GM18520 (cell line): Measurements from ENCODE around the gene SPTY2D1.
"Not testable (repeated sequence)": the region's sequence is repeated elsewhere in the genome, so short reads cannot be mapped to it uniquely, and the experiment has no call there.

ENCODE experiments used
- ATAC-seq: cut with Tn5 transposase; IDR thresholded peaks from one replicate; pipeline ENCODE4 v1.9.1; 2021; ENCODE audit not compliant: unreplicated experiment

Gene SPTY2D1, protein sequence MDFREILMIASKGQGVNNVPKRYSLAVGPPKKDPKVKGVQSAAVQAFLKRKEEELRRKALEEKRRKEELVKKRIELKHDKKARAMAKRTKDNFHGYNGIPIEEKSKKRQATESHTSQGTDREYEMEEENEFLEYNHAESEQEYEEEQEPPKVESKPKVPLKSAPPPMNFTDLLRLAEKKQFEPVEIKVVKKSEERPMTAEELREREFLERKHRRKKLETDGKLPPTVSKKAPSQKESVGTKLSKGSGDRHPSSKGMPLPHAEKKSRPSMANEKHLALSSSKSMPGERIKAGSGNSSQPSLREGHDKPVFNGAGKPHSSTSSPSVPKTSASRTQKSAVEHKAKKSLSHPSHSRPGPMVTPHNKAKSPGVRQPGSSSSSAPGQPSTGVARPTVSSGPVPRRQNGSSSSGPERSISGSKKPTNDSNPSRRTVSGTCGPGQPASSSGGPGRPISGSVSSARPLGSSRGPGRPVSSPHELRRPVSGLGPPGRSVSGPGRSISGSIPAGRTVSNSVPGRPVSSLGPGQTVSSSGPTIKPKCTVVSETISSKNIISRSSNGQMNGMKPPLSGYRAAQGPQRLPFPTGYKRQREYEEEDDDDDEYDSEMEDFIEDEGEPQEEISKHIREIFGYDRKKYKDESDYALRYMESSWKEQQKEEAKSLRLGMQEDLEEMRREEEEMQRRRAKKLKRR

DNA sequence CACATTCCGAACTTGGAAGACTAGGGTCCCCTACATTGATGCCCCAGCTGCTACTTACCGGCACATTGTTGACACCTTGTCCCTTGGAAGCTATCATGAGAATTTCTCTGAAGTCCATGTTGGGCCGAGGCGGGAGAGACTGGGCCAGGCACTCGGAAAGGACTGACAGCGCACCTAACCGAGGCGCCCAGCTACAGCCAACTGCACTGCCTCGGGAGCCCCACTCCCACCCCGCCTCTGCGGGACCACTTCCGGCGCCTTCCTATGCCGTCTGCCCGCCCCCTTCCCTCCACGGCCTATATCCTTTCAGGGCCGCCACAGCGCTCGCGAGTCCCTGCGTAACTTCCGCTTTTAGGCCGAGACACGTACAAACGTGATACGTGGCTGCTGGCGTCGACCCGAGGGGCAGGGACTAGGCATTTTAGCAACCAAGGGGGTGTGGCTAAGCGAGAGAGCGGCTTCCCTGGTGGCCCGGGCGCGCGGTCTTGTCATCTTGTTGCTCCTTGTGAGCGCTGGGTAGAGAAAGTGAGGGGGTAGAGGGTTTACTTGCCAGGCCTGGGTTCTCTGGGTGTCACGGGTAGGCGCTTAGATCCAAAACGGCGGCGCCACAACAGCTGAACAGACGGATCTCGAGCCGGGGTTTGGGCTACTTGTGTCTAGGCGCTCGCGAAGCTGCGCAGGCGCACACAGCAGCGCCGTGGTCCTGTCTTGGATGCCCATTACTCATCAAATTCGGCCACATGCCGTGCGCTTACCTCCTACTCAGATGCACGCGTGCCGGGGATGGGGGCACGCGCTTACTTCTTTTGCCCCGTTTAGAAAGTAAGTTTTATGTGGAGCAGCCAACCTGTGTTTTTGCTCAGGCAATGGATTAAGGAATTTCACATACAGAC is at the start of gene SPTY2D1:
Gene SPTY2D1, minus strand, starts transcription at position 203 of the 893 bp plus-strand sequence. Its CDS starts 85 bp downstream, at position 118.
- peak; percentile 90 for ATAC-seq

DNA sequence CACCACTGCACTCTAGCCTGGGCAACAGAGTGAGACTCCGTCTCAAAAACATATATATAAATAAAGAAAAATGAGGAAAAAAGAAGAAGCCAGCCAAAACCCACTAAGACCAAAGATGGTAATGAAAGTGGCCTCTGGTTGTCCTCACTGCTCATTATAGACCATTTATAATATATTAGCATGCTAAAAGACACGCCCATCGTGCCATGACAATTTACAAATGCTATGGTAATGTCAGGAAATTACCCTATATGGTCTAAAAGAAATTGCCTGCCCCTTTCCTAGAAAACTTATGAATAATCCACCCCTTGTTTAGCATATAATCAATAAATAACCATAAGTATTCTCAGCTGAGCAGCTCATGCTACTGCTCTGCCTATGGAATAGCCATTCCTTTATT is 48.3 kb upstream of the SPTY2D1 start:
- no peak for ATAC-seq

DNA sequence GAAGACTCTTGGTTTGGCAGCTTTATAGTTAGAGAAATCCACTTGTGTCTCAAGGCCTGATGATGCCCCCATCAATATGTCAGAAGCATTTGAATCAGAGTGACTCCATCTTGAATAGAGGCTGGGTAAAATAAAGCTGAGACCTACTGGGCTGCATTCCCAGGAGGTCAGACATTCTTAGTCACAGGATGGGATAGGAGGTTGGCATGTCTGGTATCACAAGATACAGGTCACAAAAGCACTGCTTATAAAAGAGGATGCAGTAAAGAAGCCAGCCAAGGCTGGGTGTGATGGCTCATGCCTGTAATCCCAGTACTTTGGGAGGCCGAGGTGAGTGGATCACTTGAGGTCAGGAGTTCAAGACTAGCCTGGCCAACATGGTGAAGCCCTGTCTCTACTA is 47.8 kb upstream of the SPTY2D1 start:
- ATAC-seq = not testable (repeated sequence)

DNA sequence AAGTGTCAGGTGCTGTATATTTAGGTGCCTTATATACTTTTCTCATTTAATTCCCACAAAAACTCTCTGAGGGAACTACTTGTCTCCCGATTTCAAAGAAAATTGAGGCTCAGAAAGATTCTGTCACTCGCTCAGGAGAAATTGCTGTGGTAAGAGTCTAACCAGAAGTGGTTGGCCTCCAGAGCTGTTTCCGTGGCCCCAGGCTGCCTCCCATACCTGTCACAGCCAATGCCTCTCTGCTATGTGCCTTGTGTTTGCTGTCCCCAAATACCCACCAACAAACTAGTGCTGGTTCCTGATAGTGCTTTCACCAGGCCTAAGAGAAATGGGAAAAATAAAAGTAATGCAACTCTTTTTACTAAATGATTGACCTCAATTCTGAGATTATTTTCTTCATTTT is 43.4 kb upstream of the SPTY2D1 start:
- no peak for ATAC-seq

DNA sequence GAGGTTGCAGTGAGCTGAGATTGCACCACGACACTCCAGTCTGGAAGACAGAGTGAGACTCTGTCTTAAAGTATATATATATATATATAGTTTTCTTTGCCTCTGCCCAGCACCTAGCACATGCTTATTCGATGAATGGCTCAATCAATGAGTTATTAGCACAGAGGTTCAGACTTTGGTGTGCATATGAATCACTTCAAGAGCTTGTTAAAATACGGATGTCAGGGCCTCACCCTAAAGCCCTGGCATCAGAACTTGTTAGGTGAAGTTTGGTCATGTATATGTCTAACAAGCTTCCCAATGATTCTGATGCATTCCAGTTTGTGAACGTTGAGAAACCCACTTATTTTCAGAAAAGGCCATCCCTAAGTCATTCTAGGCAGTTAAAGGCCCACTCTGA is 42.7 kb upstream of the SPTY2D1 start:
- no peak for ATAC-seq

DNA sequence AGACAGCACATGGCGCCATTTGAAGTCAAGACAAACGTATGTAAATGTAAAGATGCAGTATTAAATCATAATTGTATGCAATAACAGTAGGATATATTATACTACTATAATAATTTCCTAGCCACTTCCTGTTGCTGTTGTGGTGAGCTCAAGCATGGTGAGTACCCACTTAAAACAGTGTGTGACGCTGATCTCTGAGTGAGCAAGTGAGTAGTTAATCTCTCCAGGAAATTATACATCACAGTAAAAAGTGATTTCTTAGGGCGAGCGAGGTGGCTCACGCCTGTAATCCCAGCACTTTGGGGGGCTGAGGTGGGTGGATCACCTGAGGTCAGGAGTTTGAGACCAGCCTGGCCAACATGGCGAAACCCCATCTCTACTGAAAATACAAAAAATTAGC is 38.1 kb upstream of the SPTY2D1 start:
- not testable (repeated sequence) for ATAC-seq

DNA sequence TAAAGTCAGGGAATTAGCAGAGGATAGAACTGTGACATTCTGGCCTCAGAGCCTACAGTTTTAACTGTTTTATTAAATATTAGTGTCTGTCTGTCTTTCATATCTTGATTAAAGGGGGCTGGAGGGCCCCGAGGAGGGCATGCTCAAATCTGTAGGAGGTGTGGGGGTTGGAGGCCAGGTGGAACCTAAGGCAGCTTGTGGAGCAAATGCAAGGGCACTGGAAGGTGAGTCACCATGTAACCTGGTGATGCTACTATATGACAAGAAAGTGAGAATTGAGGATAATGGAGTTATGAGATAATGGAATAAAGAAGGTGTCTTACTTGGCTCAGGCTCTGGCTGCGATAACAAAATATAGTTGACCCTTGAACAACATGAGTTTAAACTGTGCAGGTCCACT is 37.1 kb upstream of the SPTY2D1 start:
- no peak for ATAC-seq

DNA sequence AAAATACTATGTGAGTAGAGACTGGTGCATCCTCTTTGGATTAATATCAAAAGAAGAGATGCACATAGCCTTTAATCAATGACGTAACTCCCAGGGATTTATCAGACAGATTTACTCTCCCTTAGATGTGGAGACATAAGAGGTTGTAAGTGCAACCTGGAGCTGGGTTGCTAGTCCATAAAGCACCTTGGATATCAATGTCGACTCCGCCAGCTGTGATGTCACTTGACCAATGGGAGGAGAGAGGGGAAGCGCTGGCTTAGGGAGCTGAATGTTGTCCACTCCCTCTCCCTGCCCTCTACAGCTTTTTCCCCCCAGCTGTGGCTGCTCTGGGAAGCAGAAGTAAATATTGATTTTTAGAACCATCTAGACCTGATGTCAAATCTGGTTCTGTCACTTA is 35.6 kb upstream of the SPTY2D1 start:
- ATAC-seq = no peak

DNA sequence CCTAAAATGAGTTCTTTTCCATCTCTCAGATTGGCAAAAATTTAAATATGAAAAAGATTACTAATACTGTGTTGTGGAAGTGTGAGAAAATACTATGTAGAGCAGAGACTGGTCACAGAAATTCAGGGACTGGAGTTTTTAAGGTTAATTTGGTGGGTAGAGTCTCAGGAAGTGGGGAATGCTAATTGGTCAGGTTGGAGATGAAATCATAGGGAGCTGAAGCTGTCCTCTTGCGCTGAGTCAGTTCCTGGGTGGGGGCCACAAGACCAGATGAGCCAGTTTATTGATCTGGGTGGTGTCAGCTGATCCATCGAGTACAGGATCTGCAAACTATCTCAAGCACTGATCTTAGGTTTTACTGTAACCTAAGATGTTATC is 35.1 kb upstream of the SPTY2D1 start:
- ATAC-seq = no peak

DNA sequence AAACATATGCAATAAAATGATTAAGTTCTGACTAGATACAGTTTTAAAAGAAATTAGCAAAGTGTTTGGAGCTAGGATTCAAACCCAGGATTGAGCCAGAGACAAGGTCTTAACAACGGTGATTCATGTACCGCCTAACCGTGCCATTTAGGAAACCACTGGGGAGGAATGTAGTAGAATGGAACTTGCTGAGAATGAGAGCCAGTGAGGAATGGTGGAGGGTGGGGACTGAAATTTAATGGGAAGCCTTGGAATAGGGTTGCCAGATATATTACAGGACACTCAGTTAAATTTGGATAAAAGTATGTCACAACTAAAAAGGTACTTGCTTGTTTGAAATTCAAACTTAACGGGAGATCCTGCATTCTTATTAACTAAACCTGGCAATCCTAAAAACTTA is 34.0 kb upstream of the SPTY2D1 start:
- ATAC-seq = no peak

DNA sequence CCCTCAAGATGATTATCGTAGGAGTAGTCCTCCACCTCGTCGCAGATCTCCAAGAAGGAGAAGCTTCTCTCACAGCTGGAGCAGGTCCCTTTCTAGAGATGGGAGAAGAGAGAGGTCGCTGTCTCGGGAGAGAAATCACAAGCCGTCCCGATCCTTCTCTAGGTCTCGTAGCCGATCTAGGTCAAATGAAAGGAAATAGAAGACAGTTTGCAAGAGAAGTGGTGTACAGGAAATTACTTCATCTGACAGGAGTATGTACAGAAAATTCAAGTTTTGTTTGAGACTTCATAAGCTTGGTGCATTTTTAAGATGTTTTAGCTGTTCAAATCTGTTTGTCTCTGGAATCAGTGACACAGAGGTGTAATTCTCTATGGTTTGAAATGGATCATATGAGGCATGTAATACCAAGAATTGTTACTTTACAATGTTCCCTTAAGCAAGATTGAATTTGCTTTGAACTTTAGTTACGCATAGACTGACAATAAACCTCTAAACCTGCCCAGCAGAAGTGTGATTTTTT is 31.3 kb upstream of the SPTY2D1 start:
- not testable (repeated sequence) for ATAC-seq

DNA sequence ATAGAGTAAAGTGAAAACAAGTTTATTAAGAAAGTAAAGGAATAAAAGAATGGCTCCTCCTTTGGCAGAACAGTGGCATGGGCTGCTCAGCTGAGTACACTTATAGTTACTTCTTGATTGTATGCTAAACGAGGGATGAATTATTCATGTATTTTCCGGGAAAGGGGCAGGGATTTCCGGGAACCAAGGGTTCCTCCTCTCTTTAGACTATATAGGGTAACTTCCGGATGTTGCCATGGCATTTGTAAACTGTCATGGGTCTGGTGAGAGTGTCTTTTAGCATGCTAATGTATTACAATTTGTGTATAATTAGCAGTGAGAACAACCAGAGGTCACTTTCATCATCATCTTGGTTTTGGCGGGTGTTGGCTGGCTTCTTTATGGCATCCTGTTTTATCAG is 23.5 kb upstream of the SPTY2D1 start:
- ATAC-seq = no peak

DNA sequence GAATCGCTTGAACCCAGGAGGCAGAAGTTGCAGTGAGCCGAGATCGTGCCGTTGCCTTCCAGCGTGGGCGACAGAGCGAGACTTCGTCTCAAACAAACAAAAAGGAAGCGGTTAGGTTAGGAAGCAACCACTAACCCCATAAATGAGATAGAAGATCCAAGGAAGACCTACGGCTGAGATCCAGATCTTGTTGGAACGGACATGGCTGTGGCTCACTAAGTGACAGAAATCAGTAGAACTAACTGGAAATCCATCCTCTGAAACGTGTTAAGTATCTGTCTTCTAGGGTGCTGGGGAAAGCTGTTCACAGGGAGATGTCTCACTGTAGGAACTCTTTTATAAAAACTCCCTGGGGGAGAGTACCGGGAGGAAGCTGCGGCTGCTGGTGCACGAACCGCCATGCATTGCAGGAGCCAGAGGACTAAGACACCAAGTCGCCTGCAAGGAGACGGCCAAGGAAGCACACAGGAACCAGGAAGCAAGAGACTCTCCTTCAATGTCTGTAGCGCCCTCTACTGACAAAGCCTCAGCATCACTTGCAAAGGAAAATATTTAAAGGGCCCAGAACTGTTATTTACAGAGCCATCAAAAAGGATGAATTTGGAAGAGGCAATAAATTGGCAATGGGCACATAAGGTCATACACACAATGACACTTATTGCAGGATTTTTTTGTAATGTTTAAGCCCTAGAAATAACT is 16.9 kb upstream of the SPTY2D1 start:
- peak; percentile 61 for ATAC-seq

DNA sequence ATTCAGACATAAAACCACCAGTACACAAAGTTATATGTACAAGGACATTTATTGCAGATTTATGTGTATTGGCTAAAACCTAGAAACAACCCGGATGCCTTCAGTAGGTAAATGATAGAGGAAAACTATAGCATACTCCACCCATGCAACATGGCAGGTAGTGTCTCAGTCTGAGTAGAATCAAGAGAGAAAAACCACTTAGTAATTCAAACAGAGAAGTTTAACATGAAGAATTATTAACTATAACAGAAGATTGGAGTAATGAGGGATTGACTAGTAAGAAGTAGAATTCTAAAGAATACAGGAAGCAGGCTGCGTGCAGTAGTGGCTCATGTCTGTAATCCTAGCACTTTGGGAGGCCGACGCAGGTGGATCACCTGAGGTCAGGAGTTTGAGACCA is 16.2 kb upstream of the SPTY2D1 start:
- ATAC-seq = no peak

DNA sequence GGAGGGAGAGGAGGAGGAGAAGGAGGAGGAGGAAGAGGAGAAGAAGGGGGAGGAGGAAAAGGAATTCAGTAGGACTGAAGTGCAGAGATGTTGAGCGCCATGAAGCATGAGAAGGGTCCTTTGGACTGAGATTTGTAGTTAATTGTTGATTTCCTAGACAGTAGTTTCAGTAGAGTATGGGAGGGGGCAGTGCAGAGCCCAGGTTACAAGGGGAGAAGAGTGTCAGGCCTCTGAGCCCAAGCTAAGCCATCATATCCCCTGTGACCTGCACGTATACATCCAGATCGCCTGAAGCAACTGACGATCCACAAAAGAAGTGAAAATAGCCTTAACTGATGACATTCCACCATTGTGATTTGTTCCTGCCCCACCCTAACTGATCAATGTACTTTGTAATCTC is 8.9 kb upstream of the SPTY2D1 start:
- not testable (repeated sequence) for ATAC-seq

DNA sequence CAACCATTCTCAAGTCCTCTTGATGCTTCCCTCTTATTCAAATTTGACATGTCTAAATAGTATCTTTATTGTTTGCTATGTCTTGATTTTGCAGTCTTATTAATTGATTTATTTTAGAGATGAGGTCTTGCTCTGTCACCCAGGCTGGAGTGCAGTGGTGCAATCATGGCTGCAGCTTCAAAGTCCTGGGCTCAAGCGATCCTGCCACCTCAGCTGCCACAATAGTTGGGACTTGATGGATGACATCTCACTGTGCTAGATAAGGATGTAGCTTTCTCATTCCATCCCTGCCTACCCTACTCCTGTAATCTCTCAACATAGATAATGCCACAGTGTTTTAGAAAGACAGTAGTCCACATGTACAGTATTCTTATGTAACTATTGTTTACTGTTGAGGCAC is 7.5 kb upstream of the SPTY2D1 start:
- no peak for ATAC-seq

DNA sequence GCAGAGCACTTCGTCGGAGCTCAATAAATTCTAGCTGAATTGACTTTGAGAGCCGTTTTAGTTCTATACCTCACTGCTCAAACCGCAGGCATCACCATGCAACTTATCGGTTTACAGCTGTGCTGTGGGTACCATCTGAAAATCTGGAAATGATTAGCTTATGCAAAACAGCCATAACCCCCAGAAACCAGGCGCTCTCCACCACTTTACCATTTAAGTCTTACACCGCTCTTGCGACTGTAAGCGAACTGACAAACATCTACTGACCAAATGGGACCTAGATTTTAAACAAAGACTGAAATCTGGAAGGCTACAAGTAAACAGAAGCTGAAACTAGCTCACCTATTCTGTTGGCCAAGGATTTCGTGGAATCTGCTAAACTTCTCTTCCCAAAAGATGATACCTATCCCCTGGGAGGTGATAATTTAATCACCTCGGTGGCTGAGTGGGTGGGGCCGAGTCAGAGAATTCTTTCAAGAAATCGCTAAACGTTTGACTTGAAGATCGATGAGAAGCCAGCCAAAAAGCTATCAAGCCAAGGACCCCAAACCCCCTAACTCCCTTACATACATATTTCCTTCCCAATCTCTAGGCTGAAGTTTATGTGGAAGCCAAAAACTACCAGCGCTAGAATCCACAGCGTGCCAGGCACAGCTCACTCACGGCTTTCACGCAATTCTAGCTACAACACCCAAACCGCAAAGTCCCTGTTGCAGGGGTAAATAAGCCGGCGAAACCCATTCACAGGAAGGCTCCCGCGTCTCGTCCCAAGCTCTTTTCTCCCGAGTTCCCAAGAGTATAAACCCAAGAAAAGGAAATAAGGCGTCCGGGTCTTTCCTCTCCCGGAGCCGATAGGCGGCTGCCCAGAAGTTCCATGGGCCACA is 644 bp downstream of the SPTY2D1 start:
- peak; percentile 67 for ATAC-seq

DNA sequence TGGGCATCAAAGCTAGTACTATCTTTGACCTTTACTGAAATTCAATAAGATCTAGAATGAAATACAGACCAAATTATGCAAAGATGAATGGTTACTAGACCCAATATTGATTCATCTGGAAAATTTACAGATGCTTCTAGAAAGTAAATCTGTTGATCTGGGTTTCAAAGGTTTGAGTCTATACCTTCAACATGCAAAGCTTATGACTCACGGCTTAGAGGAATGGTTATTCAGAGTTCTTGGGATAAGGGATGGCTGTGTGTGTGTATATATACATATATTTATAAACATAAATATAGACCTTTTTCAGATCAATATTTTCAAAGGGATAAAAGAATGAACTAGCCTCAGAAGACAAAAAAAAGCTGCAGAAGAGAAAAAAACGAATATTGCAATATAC is 1.3 kb downstream of the SPTY2D1 start:
- ATAC-seq = no peak

DNA sequence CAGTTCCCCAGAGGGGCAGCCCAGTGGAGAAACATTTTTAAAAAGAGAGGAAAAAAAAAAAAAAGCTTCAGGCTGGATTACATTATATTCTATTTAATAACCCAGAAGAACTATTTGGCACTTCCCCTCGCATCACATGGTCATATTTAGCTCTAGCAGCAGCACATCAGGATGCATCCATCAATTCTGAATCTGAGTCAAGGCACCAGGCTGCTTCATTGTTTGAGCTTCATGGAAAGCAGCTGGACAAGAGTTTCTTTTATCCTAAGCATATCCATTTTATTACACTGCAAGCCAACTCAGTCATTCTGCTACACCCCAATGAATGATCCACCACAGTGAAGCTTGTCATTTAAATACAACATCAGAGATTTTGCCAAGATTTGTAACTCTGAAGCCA is 10.0 kb downstream of the SPTY2D1 start:
- no peak for ATAC-seq

DNA sequence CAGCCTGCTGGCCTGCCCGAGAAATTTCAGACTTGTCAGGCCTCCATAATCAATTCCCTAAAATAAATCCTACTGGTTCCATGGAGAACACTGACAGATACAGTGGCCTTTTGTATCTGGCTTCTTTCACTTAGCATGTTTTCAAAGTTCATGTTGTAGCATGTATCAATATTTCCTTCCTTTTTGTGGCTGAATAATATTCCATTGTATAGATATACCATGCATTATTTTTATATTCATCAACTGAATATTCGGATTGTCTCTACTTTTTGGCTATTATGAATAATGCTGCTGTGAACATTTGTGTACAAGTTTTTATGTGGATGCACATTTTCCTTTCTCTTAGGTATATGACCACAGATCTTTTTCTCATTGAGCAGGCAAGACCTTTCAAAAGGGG is 10.4 kb downstream of the SPTY2D1 start:
- no peak for ATAC-seq
